Lower leg skin (tissue), 3 donors: ENCODE measurements around the gene SS18L1.

ENCODE experiments used
- CTCF ChIP-seq, 3 donors: fragments of 450-650 bp; IDR thresholded peaks; one replicate each; pipeline ENCODE4 v1.5.1; 2016; ENCODE audit warnings: antibody characterized with exemption in 3 of 3, mild to moderate bottlenecking in 3 of 3, moderate library complexity in 2 of 3
- POLR2A ChIP-seq, 2 donors: fragments of 450-650 bp; IDR thresholded peaks; one replicate each; pipeline ENCODE4 v1.6.1; 2016 to 2017; ENCODE audit warnings: antibody characterized with exemption in 2 of 2, mild to moderate bottlenecking in 1 of 2, moderate library complexity in 1 of 2

GRCh38 chr20:62214067-62214466 is 70.5 kb downstream of the SS18L1 start:
- TF ChIP-seq POLR2A (IDR thresholded peaks at IDR 0.05) (no peak), CTCF (IDR thresholded peaks at IDR 0.05) (no peak)
